ENCODE measurements around the gene SMIM38. TPM values are rescaled to one million over a fixed set of nuclear protein-coding genes. Genes with fewer than 3 reads are reported as not detected.
"Not testable (repeated sequence)": the region's sequence is repeated elsewhere in the genome, so short reads cannot be mapped to it uniquely, and the experiment has no call there.

SMIM38 gene
- total and polyA plus RNA-seq, 4 donors: 0.19 to 1.2 (median 0.59) TPM

DNA sequence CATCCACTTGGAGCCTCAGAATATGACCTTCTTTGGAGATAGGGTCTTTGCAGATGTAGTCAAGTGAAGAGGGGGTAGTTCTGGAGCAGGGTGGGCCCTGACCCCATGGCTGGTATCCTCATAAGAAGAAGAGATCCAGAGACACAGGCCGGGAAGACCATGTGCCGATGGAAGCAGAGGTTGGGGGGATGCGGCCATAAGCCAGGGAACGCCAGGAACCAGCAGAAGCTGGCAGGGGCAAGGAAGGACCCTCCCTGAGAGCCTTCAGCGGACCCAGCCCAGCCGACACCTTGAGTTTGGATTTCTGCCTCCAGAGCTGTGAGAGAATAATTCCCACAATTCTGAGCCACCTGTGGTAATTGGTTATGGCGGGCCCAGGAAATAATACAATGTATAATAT, 26.1 kb upstream of the SMIM38 start:
- no peaks in the 10 kb centered on the region for H3K36me3 ChIP-seq (ENCODE audit: control insufficient read depth, insufficient read depth, low read length)
- H3K9me3 ChIP-seq (ENCODE audit: control insufficient read depth, insufficient read depth, low read length): peaks cover 4% of the 10 kb centered on the region
- 98% methylated on average over 4 of the region's 7 CpGs for WGBS (ENCODE audit: insufficient coverage)
- H3K27me3 ChIP-seq (ENCODE audit: control insufficient read depth, insufficient read depth, low read length): no peaks in the 10 kb centered on the region
- peaks cover 34% of the 10 kb centered on the region for H3K4me1 ChIP-seq (ENCODE audit: control insufficient read depth, insufficient read depth, low read length)
- DNase-seq (ENCODE audit: low read depth in 4 of 6, low spot score in 6 of 6): no peak
- H3K4me3 ChIP-seq (ENCODE audit: low read depth, low read length): no peak overlapping the region
- H3K27ac ChIP-seq (ENCODE audit: low read depth, low read length): no peak overlapping the region

DNA sequence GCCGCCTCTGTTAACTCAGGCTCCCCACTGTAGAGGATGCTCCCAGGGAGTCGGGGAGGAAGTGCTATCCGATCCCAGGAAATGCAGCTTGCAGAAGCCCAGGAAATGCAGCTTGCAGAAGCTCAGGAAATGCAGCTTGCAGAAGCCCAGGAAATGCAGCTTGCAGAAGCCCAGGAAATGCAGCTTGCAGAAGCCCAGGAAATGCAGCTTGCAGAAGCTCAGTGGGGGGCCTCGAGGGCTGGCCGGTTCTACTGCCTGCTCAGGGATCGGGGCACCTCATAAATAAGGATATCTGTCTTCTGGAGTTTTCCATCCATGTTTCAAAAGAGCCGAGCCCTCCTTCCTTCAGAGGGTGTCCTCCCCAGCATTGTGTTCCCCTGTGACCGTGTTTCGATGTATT, 25.1 kb upstream of the SMIM38 start:
- no peak for DNase-seq (ENCODE audit: low read depth in 4 of 6, low spot score in 6 of 6)
- Histone ChIP-seq H3K4me3 (ENCODE audit: low read depth, low read length) (no peak overlapping the region), H3K27ac (ENCODE audit: low read depth, low read length) (no peak overlapping the region), H3K4me1 (ENCODE audit: control insufficient read depth, insufficient read depth, low read length) (peaks cover 34% of the 10 kb centered on the region), H3K36me3 (ENCODE audit: control insufficient read depth, insufficient read depth, low read length) (no peaks in the 10 kb centered on the region), H3K27me3 (ENCODE audit: control insufficient read depth, insufficient read depth, low read length) (no peaks in the 10 kb centered on the region), H3K9me3 (ENCODE audit: control insufficient read depth, insufficient read depth, low read length) (peaks cover 4% of the 10 kb centered on the region)
- WGBS (ENCODE audit: insufficient coverage): 55% methylated on average over 8 of the region's 9 CpGs

DNA sequence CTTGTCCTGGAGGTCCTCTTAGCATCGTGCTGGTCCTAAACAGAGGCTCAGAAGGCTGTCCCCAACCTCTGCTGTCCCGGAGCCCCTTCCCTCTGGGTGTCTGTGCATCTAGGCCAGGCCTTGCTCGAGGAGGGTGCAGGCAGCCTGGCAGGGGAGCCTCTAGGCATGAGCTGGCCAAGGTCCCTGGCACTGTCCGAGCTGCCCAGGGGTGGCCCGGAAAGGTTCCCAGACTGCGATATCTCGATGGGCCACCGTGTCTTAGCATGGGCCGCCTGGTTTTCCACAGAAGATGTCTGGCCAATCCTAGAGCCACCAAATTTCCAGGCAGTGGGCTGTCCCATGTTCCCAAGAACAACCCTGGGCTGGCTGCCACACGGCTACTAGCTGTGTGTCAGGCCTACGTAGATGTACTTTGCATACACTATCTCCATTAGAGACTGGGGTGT, 24.6 kb upstream of the SMIM38 start:
- no peak for DNase-seq (ENCODE audit: low read depth in 4 of 6, low spot score in 6 of 6)
- 80% methylated on average over 9 of the region's 11 CpGs for WGBS (ENCODE audit: insufficient coverage)
- Histone ChIP-seq H3K9me3 (ENCODE audit: control insufficient read depth, insufficient read depth, low read length) (peaks cover 4% of the 10 kb centered on the region), H3K4me3 (ENCODE audit: low read depth, low read length) (no peak overlapping the region), H3K27ac (ENCODE audit: low read depth, low read length) (no peak overlapping the region), H3K36me3 (ENCODE audit: control insufficient read depth, insufficient read depth, low read length) (no peaks in the 10 kb centered on the region), H3K4me1 (ENCODE audit: control insufficient read depth, insufficient read depth, low read length) (peaks cover 30% of the 10 kb centered on the region), H3K27me3 (ENCODE audit: control insufficient read depth, insufficient read depth, low read length) (no peaks in the 10 kb centered on the region)

DNA sequence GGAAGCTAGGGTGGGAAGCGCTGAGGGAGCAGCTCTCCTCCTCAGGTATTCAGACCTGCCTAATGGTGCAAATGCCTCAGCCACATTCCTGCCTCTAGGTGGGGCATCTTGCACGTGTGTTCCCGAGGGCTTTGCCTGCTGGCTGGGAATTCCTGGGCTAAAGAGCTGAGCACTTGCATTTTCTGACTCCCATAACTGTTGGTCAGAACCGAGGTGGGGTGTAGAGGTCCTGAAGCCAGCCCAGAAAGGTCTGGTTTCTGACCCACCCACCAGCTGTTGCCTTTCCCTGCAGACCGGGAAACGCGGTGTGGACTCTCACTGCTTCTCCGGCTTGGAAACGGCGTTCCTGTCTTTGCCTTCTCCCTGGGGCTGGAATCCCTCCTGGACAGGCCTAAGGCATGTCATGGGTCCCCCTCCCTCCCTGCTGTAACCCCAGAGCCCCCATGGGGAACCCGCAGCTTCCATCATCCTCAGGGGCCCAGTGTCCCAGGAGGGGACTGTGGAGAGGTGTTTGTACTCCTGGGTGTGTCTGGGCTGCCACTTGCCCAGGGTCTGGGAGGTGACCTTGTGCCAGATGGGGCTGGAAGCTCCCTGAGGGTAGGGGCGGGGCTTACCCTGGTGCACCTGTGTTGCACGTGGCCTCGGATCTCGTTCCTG, 24.0 kb upstream of the SMIM38 start:
- 44% methylated on average over 15 of the region's 15 CpGs for WGBS (ENCODE audit: insufficient coverage)
- no peak overlapping the region for H3K27ac ChIP-seq (ENCODE audit: low read depth, low read length)

DNA sequence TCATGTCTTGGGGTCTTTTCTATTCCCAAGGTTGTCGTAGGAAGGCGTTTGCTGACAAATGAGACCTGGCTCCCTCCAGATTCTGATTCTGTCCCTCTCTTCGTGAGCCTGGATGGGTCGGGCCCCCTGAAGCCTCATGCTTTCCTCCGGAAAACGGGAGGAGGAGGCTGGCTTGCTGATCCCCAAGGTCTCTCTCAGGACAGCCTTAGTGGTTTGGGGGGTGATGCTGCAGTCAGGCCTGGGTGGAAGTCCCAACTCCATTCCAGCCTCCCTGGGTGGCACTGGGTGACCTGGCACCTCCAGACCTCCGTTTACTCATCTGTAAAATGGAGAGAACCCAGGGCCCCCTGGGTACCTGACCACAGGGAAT, 23.4 kb upstream of the SMIM38 start:
- Histone ChIP-seq H3K36me3 (ENCODE audit: control insufficient read depth, insufficient read depth, low read length) (peaks cover 5% of the 10 kb centered on the region), H3K27me3 (ENCODE audit: control insufficient read depth, insufficient read depth, low read length) (no peaks in the 10 kb centered on the region), H3K4me3 (ENCODE audit: low read depth, low read length) (no peak overlapping the region), H3K27ac (ENCODE audit: low read depth, low read length) (no peak overlapping the region), H3K4me1 (ENCODE audit: control insufficient read depth, insufficient read depth, low read length) (peaks cover 20% of the 10 kb centered on the region), H3K9me3 (ENCODE audit: control insufficient read depth, insufficient read depth, low read length) (peaks cover 4% of the 10 kb centered on the region)
- no peak for DNase-seq (ENCODE audit: low read depth in 4 of 6, low spot score in 6 of 6)
- 81% methylated on average over 7 of the region's 7 CpGs for WGBS (ENCODE audit: insufficient coverage)

More for the DNA sequence above, 24.0 kb upstream of the SMIM38 start:
- Histone ChIP-seq H3K9me3 (ENCODE audit: control insufficient read depth, insufficient read depth, low read length) (peaks cover 4% of the 10 kb centered on the region), H3K4me3 (ENCODE audit: low read depth, low read length) (no peak overlapping the region), H3K4me1 (ENCODE audit: control insufficient read depth, insufficient read depth, low read length) (peaks cover 24% of the 10 kb centered on the region), H3K27me3 (ENCODE audit: control insufficient read depth, insufficient read depth, low read length) (no peaks in the 10 kb centered on the region), H3K36me3 (ENCODE audit: control insufficient read depth, insufficient read depth, low read length) (peaks cover 5% of the 10 kb centered on the region)
- DNase-seq (ENCODE audit: low read depth in 4 of 6, low spot score in 6 of 6): peak in 3 of 6 donors; percentile 22 to 80 (median 66)

DNA sequence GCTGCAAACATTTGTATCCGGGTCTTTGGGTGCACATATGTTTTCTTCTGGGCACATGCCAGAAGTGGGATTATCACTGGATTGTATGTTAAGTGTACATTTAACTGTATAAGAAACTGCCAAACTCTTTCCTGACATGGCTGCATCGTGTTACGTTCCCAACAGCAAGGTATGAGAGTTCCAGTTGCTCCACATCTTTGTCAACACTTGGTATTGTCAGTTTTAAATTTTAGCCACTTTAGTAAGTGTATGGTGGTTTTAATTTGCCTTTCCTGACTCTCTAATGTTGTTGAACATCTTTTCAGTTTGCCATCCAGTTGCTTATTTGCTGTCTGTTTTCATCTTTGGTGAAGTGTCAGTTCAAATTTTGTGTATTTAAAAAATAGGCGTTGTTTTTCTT, 22.5 kb upstream of the SMIM38 start:
- H3K4me1 ChIP-seq (ENCODE audit: control insufficient read depth, insufficient read depth, low read length): peaks cover 17% of the 10 kb centered on the region
- H3K27ac ChIP-seq (ENCODE audit: low read depth, low read length): no peak overlapping the region
- 80% methylated on average over 1 of the region's 4 CpGs for WGBS (ENCODE audit: insufficient coverage)
- H3K4me3 ChIP-seq (ENCODE audit: low read depth, low read length): no peak overlapping the region
- H3K27me3 ChIP-seq (ENCODE audit: control insufficient read depth, insufficient read depth, low read length): no peaks in the 10 kb centered on the region
- no peak for DNase-seq (ENCODE audit: low read depth in 4 of 6, low spot score in 6 of 6)
- peaks cover 5% of the 10 kb centered on the region for H3K36me3 ChIP-seq (ENCODE audit: control insufficient read depth, insufficient read depth, low read length)
- H3K9me3 ChIP-seq (ENCODE audit: control insufficient read depth, insufficient read depth, low read length): peaks cover 4% of the 10 kb centered on the region

DNA sequence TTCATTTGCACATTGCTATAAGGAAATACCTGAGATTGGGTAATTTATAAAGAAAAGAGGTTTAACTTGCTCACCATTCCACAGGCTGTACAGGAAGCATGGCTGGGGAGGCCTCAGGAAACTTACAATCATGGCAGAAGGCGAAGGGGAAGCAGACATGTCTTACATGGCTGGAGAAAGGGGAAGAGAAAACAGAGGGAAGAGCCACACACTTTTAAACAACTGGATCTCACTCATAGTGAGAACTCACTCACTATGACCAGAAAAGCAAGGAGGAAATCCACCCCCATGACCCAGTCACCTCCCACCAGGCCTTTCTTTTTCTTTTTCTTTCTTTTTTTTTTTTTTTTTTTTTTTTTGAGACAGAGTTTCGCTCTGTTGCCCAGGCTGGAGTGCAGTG, 21.6 kb upstream of the SMIM38 start:
- not testable (repeated sequence) for H3K27me3 ChIP-seq (ENCODE audit: control insufficient read depth, insufficient read depth, low read length); H3K4me3 ChIP-seq (ENCODE audit: low read depth, low read length); H3K36me3 ChIP-seq (ENCODE audit: control insufficient read depth, insufficient read depth, low read length); H3K9me3 ChIP-seq (ENCODE audit: control insufficient read depth, insufficient read depth, low read length); H3K27ac ChIP-seq (ENCODE audit: low read depth, low read length); DNase-seq (ENCODE audit: low read depth in 4 of 6, low spot score in 6 of 6)
- H3K4me1 ChIP-seq (ENCODE audit: control insufficient read depth, insufficient read depth, low read length): peaks cover 17% of the 10 kb centered on the region
- WGBS (ENCODE audit: insufficient coverage): no CpG with 5 or more reads among the region's 2 CpGs

DNA sequence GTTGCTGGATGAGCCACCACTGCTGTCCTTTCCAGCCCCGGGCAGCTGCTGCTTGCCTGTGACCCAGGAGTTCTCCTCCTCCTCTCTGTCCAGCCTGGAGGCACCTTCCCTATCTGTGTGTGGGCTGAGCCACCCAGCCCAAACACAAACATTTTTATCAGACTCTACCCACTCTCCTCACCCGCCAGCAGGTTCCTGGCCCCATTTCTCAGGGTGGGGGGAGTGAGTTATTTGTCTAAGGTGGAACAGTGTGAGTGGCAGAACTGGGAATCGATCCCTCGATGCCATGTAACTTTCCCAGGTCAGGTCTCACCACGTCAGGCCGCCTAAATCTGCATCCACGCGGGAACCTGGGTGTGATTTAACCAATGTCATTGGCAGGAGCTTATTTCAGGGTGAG, 20.8 kb upstream of the SMIM38 start:
- H3K4me3 ChIP-seq (ENCODE audit: low read depth, low read length): no peak overlapping the region
- 87% methylated on average over 5 of the region's 8 CpGs for WGBS (ENCODE audit: insufficient coverage)

DNA sequence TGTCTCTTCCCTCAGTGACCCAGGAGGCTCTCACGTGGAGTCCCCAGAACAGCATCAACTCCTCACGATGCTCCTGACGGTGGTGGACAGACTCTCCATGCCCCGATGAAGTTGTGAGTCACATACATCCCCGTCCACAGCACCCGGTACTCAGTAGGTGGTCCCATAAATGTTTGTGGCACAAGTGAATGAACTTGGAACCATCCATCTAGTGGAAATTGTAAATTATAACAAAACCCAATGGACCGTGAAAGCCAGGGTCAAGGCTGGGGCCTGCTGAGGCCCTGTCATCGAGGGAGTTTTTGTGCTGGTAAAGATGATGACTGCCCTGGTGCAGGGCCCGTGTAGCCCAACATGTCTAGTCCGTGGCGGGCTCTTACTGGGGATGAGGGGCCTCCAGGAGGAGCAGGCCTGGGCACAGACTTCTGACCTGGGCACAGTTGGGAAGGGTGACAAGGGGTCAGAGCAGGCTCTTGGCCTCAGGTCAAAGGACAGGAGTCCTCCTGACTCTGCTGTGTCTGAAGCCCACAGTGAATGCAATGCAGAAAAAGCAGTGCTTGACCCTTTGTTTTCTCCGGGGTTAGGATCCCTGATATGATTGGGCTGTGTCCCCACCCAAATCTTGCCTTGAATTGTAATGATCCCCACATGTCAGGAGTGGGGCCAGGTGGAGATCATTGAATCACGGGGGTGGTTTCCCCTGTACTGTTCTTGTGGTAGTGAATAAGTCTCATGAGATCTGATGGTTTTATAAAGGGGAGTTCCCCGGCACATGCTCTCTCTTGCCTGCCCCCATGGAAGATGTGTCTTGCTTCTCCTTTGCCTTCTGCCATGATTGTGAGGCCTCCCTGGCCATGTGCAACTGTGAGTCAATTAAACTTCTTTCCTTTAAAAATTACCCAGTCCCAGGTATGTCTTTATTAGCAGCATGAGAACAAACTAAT, 20.0 kb upstream of the SMIM38 start:
- Histone ChIP-seq H3K4me3 (ENCODE audit: low read depth, low read length) (no peak overlapping the region), H3K27me3 (ENCODE audit: control insufficient read depth, insufficient read depth, low read length) (no peaks in the 10 kb centered on the region), H3K27ac (ENCODE audit: low read depth, low read length) (no peak overlapping the region), H3K9me3 (ENCODE audit: control insufficient read depth, insufficient read depth, low read length) (peaks cover 1% of the 10 kb centered on the region), H3K36me3 (ENCODE audit: control insufficient read depth, insufficient read depth, low read length) (peaks cover 5% of the 10 kb centered on the region), H3K4me1 (ENCODE audit: control insufficient read depth, insufficient read depth, low read length) (peaks cover 15% of the 10 kb centered on the region)
- WGBS (ENCODE audit: insufficient coverage): 72% methylated on average over 11 of the region's 14 CpGs
- no peak for DNase-seq (ENCODE audit: low read depth in 4 of 6, low spot score in 6 of 6)

More for the DNA sequence above, 20.8 kb upstream of the SMIM38 start:
- no peak for DNase-seq (ENCODE audit: low read depth in 4 of 6, low spot score in 6 of 6)
- Histone ChIP-seq H3K27ac (ENCODE audit: low read depth, low read length) (no peak overlapping the region), H3K4me1 (ENCODE audit: control insufficient read depth, insufficient read depth, low read length) (peaks cover 17% of the 10 kb centered on the region), H3K27me3 (ENCODE audit: control insufficient read depth, insufficient read depth, low read length) (no peaks in the 10 kb centered on the region), H3K9me3 (ENCODE audit: control insufficient read depth, insufficient read depth, low read length) (peaks cover 1% of the 10 kb centered on the region), H3K36me3 (ENCODE audit: control insufficient read depth, insufficient read depth, low read length) (peaks cover 5% of the 10 kb centered on the region)

Data from spinal cord (tissue), 10 donors.